HepG2 (cell line): Measurements from ENCODE around the gene ZNF511. TPM values are rescaled to one million over a fixed set of nuclear protein-coding genes. Genes with fewer than 3 reads are reported as not detected.

Experiments
- ATAC-seq: fragments of 200-7000 bp; cut with Tn5 transposase; 3 replicates; pipeline ENCODE4 v1.9.1; 2020; ENCODE audit warnings: mild to moderate bottlenecking, moderate library complexity
- BruUV-seq: library from RNA; stranded (reverse); fragments of 400-500 nt; replicated peaks from 2 replicates; lab custom pipeline; 2021; lab: Mats Ljungman, UMichigan
- CTCF ChIA-PET: fragments of 300-600 bp; formaldehyde crosslinking; extraction: SDS; loops from one replicate; lab custom pipeline; 2021; ENCODE audit warnings: low total read pairs, inconsistent platforms, low intra/inter-chr PET ratio; lab: Yijun Ruan, JAX
- POLR2A ChIA-PET: fragments of 350-600 bp; sonication (Branson Sonifier 250); formaldehyde crosslinking; loops from one replicate; lab custom pipeline; 2020; ENCODE audit warnings: antibody characterized with exemption, inconsistent platforms; lab: Yijun Ruan, JAX
- DNase-seq: peaks from one replicate; pipeline ENCODE4 v3.0.0-alpha.2; 2015; ENCODE audit warnings: low spot score
- FAIRE-seq: peaks from 3 replicates; lab custom pipeline; 2011; peaks lifted over from hg19 to GRCh38; lab: Jason Lieb, UNC
- H2AFZ ChIP-seq: one replicate; pipeline ENCODE4 v1.6.1; 2011; ENCODE audit warnings: low read length, inconsistent platforms
- H3K27ac ChIP-seq: fragments of 300-600 bp; 3 replicates; pipeline ENCODE4 v1.8.0; 2011; ENCODE audit warnings: mixed run types, mild to moderate bottlenecking, mixed read lengths, low read length, inconsistent platforms; ENCODE audit not compliant: insufficient read depth; ENCODE audit errors: extremely low read length
- H3K27me3 ChIP-seq, 2 experiments: fragments of 200-600 bp in 1 of 2; 2 replicates in 1 of 2; 3 replicates in 1 of 2; pipeline versions ENCODE4 v1.6.0 to v1.8.0; 2011; ENCODE audit warnings: low read length in 2 of 2, mild to moderate bottlenecking in 2 of 2, moderate library complexity in 2 of 2, inconsistent platforms in 1 of 2; ENCODE audit not compliant: insufficient read depth in 2 of 2, control insufficient read depth in 1 of 2
- H3K36me3 ChIP-seq, 2 experiments: fragments of 200-600 bp in 1 of 2; replicated peaks in 1 of 2; 2 replicates in 1 of 2; 3 replicates in 1 of 2; pipeline versions ENCODE4 v1.5.1 to v1.8.0; 2011; ENCODE audit warnings: low read length in 2 of 2, inconsistent platforms in 1 of 2; ENCODE audit not compliant: insufficient read depth in 2 of 2, control insufficient read depth in 1 of 2
- H3K4me1 ChIP-seq: 2 replicates; pipeline ENCODE4 v1.5.1; 2012; ENCODE audit warnings: low read length, inconsistent platforms; ENCODE audit not compliant: insufficient read depth
- H3K4me2 ChIP-seq: 2 replicates; pipeline ENCODE4 v1.6.0; 2011; ENCODE audit warnings: low read depth, low read length, inconsistent platforms
- H3K4me3 ChIP-seq, 3 experiments: fragments of 200-600 bp in 1 of 3; sonication (generic), shearing (Covaris generic) in 1 of 3; replicated peaks in 1 of 3; 2 replicates each; pipeline ENCODE4 v1.5.1; 2011 to 2016; ENCODE audit warnings: low read length in 3 of 3, inconsistent platforms in 2 of 3, low read depth in 2 of 3, mild to moderate bottlenecking in 2 of 3, control low read depth in 1 of 3, mixed read lengths in 1 of 3; ENCODE audit not compliant: insufficient read depth in 1 of 3
- H3K79me2 ChIP-seq: one replicate; pipeline ENCODE4 v1.6.1; 2011; ENCODE audit warnings: low read length, inconsistent platforms; ENCODE audit not compliant: insufficient read depth
- H3K9ac ChIP-seq: 2 replicates; pipeline ENCODE4 v1.6.0; 2011; ENCODE audit warnings: mild to moderate bottlenecking, low read depth, low read length, inconsistent platforms; ENCODE audit not compliant: insufficient read depth
- H3K9me3 ChIP-seq: 2 replicates; pipeline ENCODE4 v1.5.1; 2012; ENCODE audit warnings: mild to moderate bottlenecking, low read length
- H4K20me1 ChIP-seq: 2 replicates; pipeline ENCODE4 v1.6.0; 2011; ENCODE audit warnings: inconsistent platforms, mild to moderate bottlenecking, low read length, moderate library complexity; ENCODE audit not compliant: insufficient read depth
- ATF7-NPFF ChIP-seq: sonication (generic); formaldehyde crosslinking; IDR thresholded peaks from 2 replicates; pipeline ENCODE4 v1.8.1; 2023; ENCODE audit warnings: mild to moderate bottlenecking, low read depth, missing genetic modification reagents, moderate library complexity
- GATA4 ChIP-seq: sonication (generic); IDR thresholded peaks from 2 replicates; pipeline ENCODE4 v1.6.1; 2016; ENCODE audit warnings: antibody characterized with exemption, low read depth, borderline replicate concordance
- KMT2A ChIP-seq: sonication (generic); formaldehyde crosslinking; IDR thresholded peaks from 2 replicates; pipeline ENCODE4 v1.4.0; 2020; ENCODE audit warnings: missing genetic modification reagents
- REXO4 ChIP-seq: sonication (generic); formaldehyde crosslinking; IDR thresholded peaks from 2 replicates; pipeline ENCODE4 v1.8.0; 2022; ENCODE audit warnings: missing genetic modification reagents, mild to moderate bottlenecking, borderline replicate concordance
- ZNF10 ChIP-seq: sonication (generic); formaldehyde crosslinking; IDR thresholded peaks from 2 replicates; pipeline ENCODE4 v1.4.0; 2020; ENCODE audit warnings: mild to moderate bottlenecking, low read depth, missing genetic modification reagents, borderline replicate concordance
- ZNF318 ChIP-seq: sonication (generic); formaldehyde crosslinking; IDR thresholded peaks from 2 replicates; pipeline ENCODE4 v1.4.0; 2020; ENCODE audit warnings: mild to moderate bottlenecking, missing genetic modification reagents
- ZNF354B ChIP-seq: sonication (generic); formaldehyde crosslinking; IDR thresholded peaks from 2 replicates; pipeline ENCODE4 v1.8.0; 2022; ENCODE audit warnings: mild to moderate bottlenecking, missing genetic modification reagents
- ZNF513 ChIP-seq: sonication (generic); formaldehyde crosslinking; conservative IDR thresholded peaks from 2 replicates; pipeline ENCODE4 v1.5.0; 2020; ENCODE audit warnings: missing genetic modification reagents
- WGBS: methylation state at CpG from one replicate; pipeline ENCODE4 v1.1.6; 2017; ENCODE audit warnings: low lambda C conversion rate; 5-methylcytosine and 5-hydroxymethylcytosine counted together
- in situ Hi-C: cut with HindIII; loops from 2 replicates; pipeline ENCODE4 v1.10.0; 2017; ENCODE audit warnings: low pct_unique_long_range_greater_than_20kb; ENCODE audit not compliant: extremely low pct_ligation_motif_present
- intact Hi-C: fragments of 100-400 bp; cut with micrococcal nuclease; formaldehyde crosslinking; loops from one replicate; pipeline ENCODE4 v1.10.0; 2022; ENCODE audit not compliant: unreplicated experiment
- polyA plus RNA-seq, 8 experiments: library from polyadenylated mRNA; depleted of rRNA in 3 of 8; stranded (reverse) in 7 of 8; unstranded in 1 of 8; fragments of >200 nt; fragmentation: Illumina TruSeq in 4 of 8; extraction: Trizol in 4 of 8; gene quantifications; 2 replicates each; pipeline versions ENCODE4 v1.2.1 to v1.2.3, GENCODE V29; 2011 to 2016; ENCODE audit warnings: low read depth in 4 of 8, missing spikeins in 1 of 8, mixed read lengths in 1 of 8; ENCODE audit not compliant: insufficient read depth in 1 of 8
- total RNA-seq, 5 experiments: library from RNA; depleted of rRNA; stranded (reverse); fragments of >200 nt; fragmentation: Illumina TruSeq; extraction: Trizol; gene quantifications; 2 replicates each; pipeline ENCODE4 v1.2.3, GENCODE V29; 2016; ENCODE audit warnings: low read depth in 1 of 5

The ZNF511 gene
- total and polyA plus RNA-seq, 2 of the 13 experiments (the other 11 are each of a cell fraction or from before 2014, with no cell fraction given), result 35.6 to 66.4 TPM

- TF ChIP-seq ZNF513, result no peak
- TF ChIP-seq ZNF354B (CRISPR knock-in tag), result no peak
- no peak for TF ChIP-seq REXO4 (CRISPR knock-in tag)
Measured at GRCh38 chr10:133309100-133309719, 496 bp downstream of the ZNF511 start (continued).

- no peaks in the 10 kb centered on the region for H3K9me3 ChIP-seq
- FAIRE-seq (no peak), DNase-seq (no peak)
- peak overlapping the region in 2 of 3 experiments; percentile 29 to 86; a peak in 3 of 6 replicates for H3K4me3 ChIP-seq
- peaks cover 14 to 35% of the 10 kb centered on the region in 2 experiments; a peak in 4 of 5 replicates for H3K36me3 ChIP-seq
- H2AFZ ChIP-seq, result no peak overlapping the region
- WGBS, result 97% methylated on average over 22 of the region's 33 CpGs
- H4K20me1 ChIP-seq, result peaks cover 9% of the 10 kb centered on the region
- intact Hi-C loops, result no loop called here
- no peak for TF ChIP-seq KMT2A
- no peak for TF ChIP-seq GATA4
- TF ChIP-seq ZNF10 (CRISPR knock-in tag), result no peak
- TF ChIP-seq ATF7-NPFF, result no peak
- no peak for TF ChIP-seq ZNF318 (CRISPR knock-in tag)
- TF ChIP-seq, all 625 proteins: peak for 0
- no peak for ATAC-seq
- Histone ChIP-seq H3K4me2 (peak overlapping the region; percentile 70), H3K27me3 (no peaks in the 10 kb centered on the region; a peak in 1 of 5 replicates), H3K79me2 (peaks cover 24% of the 10 kb centered on the region), H3K9ac (peak overlapping the region; percentile 26; the same call in 1 of the 2 replicates), H3K4me1 (peaks cover 19% of the 10 kb centered on the region), H3K27ac (no peak overlapping the region)
- in situ Hi-C loops, result no loop called here
- POLR2A ChIA-PET, result interaction anchor here (0.8 kb wide), 1 partner anchor 14 kb away, joined by 3 read pairs; no protein-coding TSS in a partner anchor
- CTCF ChIA-PET, result no interaction called here
- BruUV-seq, result no TSS peak
Measured at GRCh38 chr10:133309720-133310398, 1.1 kb downstream of the ZNF511 start.
